Adrenal gland (tissue), 19 donors: ENCODE measurements around the gene IFNA13. TPM values are rescaled to one million over a fixed set of nuclear protein-coding genes. Genes with fewer than 3 reads are reported as not detected.

Source experiments
- DNase-seq, 7 donors: peaks; one replicate each; pipeline ENCODE4 v3.0.0-alpha.2; 2019 to 2020
- H3K27ac ChIP-seq, 5 donors: fragments of 200-600 bp; sonication (generic) in 4 of 5; 1 replicate in 3 of 5; 2 replicates in 2 of 5; pipeline versions ENCODE4 v1.5.1 to v1.8.0; 2016 to 2020; ENCODE audit warnings: mild to moderate bottlenecking in 1 of 5
- H3K27me3 ChIP-seq: fragments of 200-600 bp; 2 replicates; pipeline ENCODE4 v1.8.0; 2021
- H3K36me3 ChIP-seq, 2 donors: fragments of 200-600 bp; replicated peaks in 1 of 2; 1 replicate in 1 of 2; 2 replicates in 1 of 2; pipeline versions ENCODE4 v1.5.1 to v1.8.0; 2018 to 2022
- H3K4me1 ChIP-seq, 2 donors: fragments of 200-600 bp; replicated peaks in 1 of 2; 1 replicate in 1 of 2; 2 replicates in 1 of 2; pipeline versions ENCODE4 v1.5.1 to v1.8.0; 2018 to 2021
- H3K4me3 ChIP-seq, 4 donors: fragments of 200-600 bp; sonication (generic) in 3 of 4; one replicate each; pipeline ENCODE4 v1.5.1; 2016 to 2018
- H3K9me3 ChIP-seq, 3 donors: fragments of 200-600 bp; sonication (generic) in 1 of 3; replicated peaks in 1 of 3; 1 replicate in 2 of 3; 2 replicates in 1 of 3; pipeline versions ENCODE4 v1.5.1 to v1.8.0; 2016 to 2021
- POLR2A ChIP-seq, 2 donors: fragments of 450-650 bp; IDR thresholded peaks; one replicate each; pipeline ENCODE4 v1.6.1; 2017; ENCODE audit warnings: antibody characterized with exemption in 2 of 2, mild to moderate bottlenecking in 2 of 2, moderate library complexity in 1 of 2
- WGBS, 4 donors: extraction: QIAGEN DNeasy Blood & Tissue Kit in 2 of 4; methylation state at CpG; one replicate each; pipeline versions ENCODE4 v1.1.5 to v1.1.7; 2013 to 2017; 5-methylcytosine and 5-hydroxymethylcytosine counted together
- intact Hi-C, 2 donors: fragments of 100-400 bp; cut with DNase I; formaldehyde crosslinking; loops; one replicate each; pipeline versions ENCODE4 v1.14.1 to v1.15.0; 2022 to 2023
- long read RNA-seq, 10 donors: library from polyadenylated mRNA in 3 of 10; unstranded in 2 of 10; stranded (forward) in 1 of 10; transcript quantifications; one replicate each; pipeline ENCODE4 v2.0.0 and lab custom pipeline, GENCODE V29; 2021 to 2026
- polyA plus RNA-seq, 3 donors: library from polyadenylated mRNA; stranded (reverse); fragments of 200-250 nt in 2 of 3; fragments of 350-450 nt in 1 of 3; fragmentation: Illumina TruSeq in 1 of 3; extraction: RNeasy Lipid Tissue Mini Kit (QIAGEN cat#74804) in 1 of 3; gene quantifications; one replicate each; pipeline ENCODE4 v1.2.3, GENCODE V29; 2013 to 2014
- total RNA-seq, 9 donors: library from RNA; depleted of rRNA in 4 of 9; stranded (reverse); fragments of >200 nt in 4 of 9; fragments of 120-200 nt in 1 of 9; fragmentation: NEBNext Ultra II Directional in 1 of 9; extraction: Animal tissue kit (Norgen Biotek cat#: 25700) in 1 of 9; gene quantifications; one replicate each; pipeline versions ENCODE4 v1.1.0 to v1.2.4, GENCODE V29; 2013 to 2023
- TF ChIP-seq, protein P1 (sequence below), 6 experiments: fragments of 450-650 bp in 4 of 6; fragments of 200-600 bp in 2 of 6; sonication (generic) in 1 of 6; IDR thresholded peaks; 1 replicate in 5 of 6; 2 replicates in 1 of 6; pipeline versions ENCODE4 v1.5.1 to v1.8.0; 2016 to 2021; ENCODE audit warnings: antibody characterized with exemption in 6 of 6, mild to moderate bottlenecking in 2 of 6, moderate library complexity in 1 of 6
- donor health status: healthy with polysubstance abuse.
- donor health status: Bipolar disorder and iron deficiency.
- donor health status: DM: yes; HTN: yes; CAD: no.
- donor health status: DM: no; HTN: no; CAD: no.
- donor health status: DM: no; HTN: no; CAD: no.
- donor health status: DM: yes; HTN: yes; CAD: no.

IFNA13 gene
- total RNA-seq (not detected), polyA plus RNA-seq (not detected)
- long read RNA-seq, donor 1: 0 reads
- long read RNA-seq, donor 2: 0 reads
- long read RNA-seq, donor 3: 0 reads
- long read RNA-seq, donor 4: 0 reads
- long read RNA-seq, donor 5: 0 reads
- long read RNA-seq, donor 6: 0 reads
- long read RNA-seq, donor 7: 0 reads
- long read RNA-seq, donor 8: 0 reads
- long read RNA-seq, donor 9: 0 reads
- long read RNA-seq, donor 10: 0 reads

GRCh38 chr9:21367957-21368356 is at the start of gene IFNA13:
TSS of gene IFNA13 (minus strand) at chr9:21368057. CDS start at chr9:21368010, 47 bp downstream.
- intact Hi-C loops: no loop called here
- H3K36me3 ChIP-seq: no peaks in the 10 kb centered on the region
- no peak for DNase-seq
- no peaks in the 10 kb centered on the region for H3K4me1 ChIP-seq
- WGBS, 4 donors: 71 to 91% (median 83%) methylated on average over 3 of the region's 3 CpGs
- no peak for TF ChIP-seq POLR2A (IDR thresholded peaks at IDR 0.05)
- TF ChIP-seq, protein P1, sequence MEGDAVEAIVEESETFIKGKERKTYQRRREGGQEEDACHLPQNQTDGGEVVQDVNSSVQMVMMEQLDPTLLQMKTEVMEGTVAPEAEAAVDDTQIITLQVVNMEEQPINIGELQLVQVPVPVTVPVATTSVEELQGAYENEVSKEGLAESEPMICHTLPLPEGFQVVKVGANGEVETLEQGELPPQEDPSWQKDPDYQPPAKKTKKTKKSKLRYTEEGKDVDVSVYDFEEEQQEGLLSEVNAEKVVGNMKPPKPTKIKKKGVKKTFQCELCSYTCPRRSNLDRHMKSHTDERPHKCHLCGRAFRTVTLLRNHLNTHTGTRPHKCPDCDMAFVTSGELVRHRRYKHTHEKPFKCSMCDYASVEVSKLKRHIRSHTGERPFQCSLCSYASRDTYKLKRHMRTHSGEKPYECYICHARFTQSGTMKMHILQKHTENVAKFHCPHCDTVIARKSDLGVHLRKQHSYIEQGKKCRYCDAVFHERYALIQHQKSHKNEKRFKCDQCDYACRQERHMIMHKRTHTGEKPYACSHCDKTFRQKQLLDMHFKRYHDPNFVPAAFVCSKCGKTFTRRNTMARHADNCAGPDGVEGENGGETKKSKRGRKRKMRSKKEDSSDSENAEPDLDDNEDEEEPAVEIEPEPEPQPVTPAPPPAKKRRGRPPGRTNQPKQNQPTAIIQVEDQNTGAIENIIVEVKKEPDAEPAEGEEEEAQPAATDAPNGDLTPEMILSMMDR (IDR thresholded peaks at IDR 0.05): no peak
- no peaks in the 10 kb centered on the region for H3K9me3 ChIP-seq
- H3K4me3 ChIP-seq: no peak within 1 kb of the TSS
- no peak within 1 kb of the TSS for H3K27ac ChIP-seq
- H3K27me3 ChIP-seq: no peaks in the 10 kb centered on the region

DNA sequence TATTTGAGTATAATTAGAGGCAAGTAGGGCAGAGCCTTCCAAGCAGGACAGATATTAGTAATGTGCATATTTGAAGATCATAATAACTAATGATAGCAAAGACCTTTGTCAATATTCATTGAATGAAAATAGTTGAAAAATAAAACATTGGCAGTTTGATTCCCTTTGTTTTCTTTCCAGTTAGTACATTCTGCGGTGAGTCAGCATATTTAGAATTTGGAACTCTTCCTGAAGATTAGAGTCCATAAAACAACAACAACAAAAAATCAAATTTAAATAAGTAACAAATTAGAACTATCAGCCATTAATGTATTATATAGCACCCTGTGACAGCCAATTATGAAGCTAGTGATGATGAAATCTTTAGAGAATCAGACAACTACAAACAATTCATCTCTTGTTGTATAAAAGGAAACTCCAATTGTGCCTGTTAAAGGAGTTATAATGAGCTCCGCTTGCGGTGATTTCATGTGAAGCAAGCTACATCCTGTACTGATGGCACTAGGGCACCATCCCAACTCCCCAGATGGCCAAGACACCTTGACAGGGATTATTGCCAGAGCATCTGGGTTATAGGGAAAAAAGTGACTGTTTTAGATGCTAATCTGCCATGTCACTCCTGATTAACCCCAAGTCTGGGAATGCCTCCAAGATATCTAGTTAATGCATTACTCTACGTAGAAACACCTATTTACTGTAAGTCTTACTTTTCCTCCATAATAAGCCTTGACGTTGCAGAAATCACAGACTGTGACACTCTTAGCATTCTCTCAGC is 47.8 kb upstream of the IFNA13 start:
- 76 to 85% (median 78%) methylated on average over 5 of the region's 5 CpGs for WGBS, 4 donors

GRCh38 chr9:21414220-21414940 is 46.5 kb upstream of the IFNA13 start:
- no peaks in the 10 kb centered on the region for H3K9me3 ChIP-seq
- peaks cover 4% of the 10 kb centered on the region for H3K27me3 ChIP-seq
- WGBS, 4 donors: 81 to 93% (median 90%) methylated on average over 2 of the region's 2 CpGs
- H3K27ac ChIP-seq: no peak overlapping the region
- H3K4me3 ChIP-seq: no peak overlapping the region
- DNase-seq: no peak
- no peaks in the 10 kb centered on the region for H3K36me3 ChIP-seq
- TF ChIP-seq POLR2A (IDR thresholded peaks at IDR 0.05): no peak
- TF ChIP-seq, protein P1 (IDR thresholded peaks at IDR 0.05): no peak
- H3K4me1 ChIP-seq: no peaks in the 10 kb centered on the region
- intact Hi-C loops: no loop called here

More for the DNA sequence above, 47.8 kb upstream of the IFNA13 start:
- intact Hi-C loops: no loop called here
- Histone ChIP-seq H3K4me1 (no peaks in the 10 kb centered on the region), H3K27me3 (no peaks in the 10 kb centered on the region), H3K9me3 (no peaks in the 10 kb centered on the region), H3K4me3 (no peak overlapping the region), H3K27ac (no peak overlapping the region), H3K36me3 (no peaks in the 10 kb centered on the region)
- no peak for DNase-seq
- TF ChIP-seq POLR2A (IDR thresholded peaks at IDR 0.05): no peak
- TF ChIP-seq, protein P1 (IDR thresholded peaks at IDR 0.05): no peak

GRCh38 chr9:21413624-21414023 is 45.8 kb upstream of the IFNA13 start:
- 52 to 67% (median 57%) methylated on average over 4 to 5 of the region's 5 CpGs for WGBS, 4 donors
- DNase-seq: no peak
- Histone ChIP-seq H3K4me1 (no peaks in the 10 kb centered on the region), H3K36me3 (no peaks in the 10 kb centered on the region), H3K4me3 (no peak overlapping the region), H3K9me3 (no peaks in the 10 kb centered on the region), H3K27ac (no peak overlapping the region), H3K27me3 (peaks cover 4% of the 10 kb centered on the region)
- intact Hi-C loops: no loop called here
- TF ChIP-seq, protein P1 (IDR thresholded peaks at IDR 0.05): peak in 2 of 6 experiments; percentile 16 to 25
- TF ChIP-seq POLR2A (IDR thresholded peaks at IDR 0.05): no peak
